Mesendoderm (in vitro differentiated cells): Measurements from ENCODE around the gene TMPRSS9.

Experiments used
- DNase-seq: peaks from one replicate; pipeline ENCODE4 v3.0.0; 2013
- H2AK5ac ChIP-seq: 2 replicates; pipeline ENCODE4 v1.6.1; 2013; ENCODE audit warnings: low read length, inconsistent platforms
- H2BK120ac ChIP-seq: 2 replicates; pipeline ENCODE4 v1.6.1; 2013; ENCODE audit warnings: low read depth, mild to moderate bottlenecking, low read length, moderate library complexity, mixed read lengths
- H2BK15ac ChIP-seq: replicated peaks from 2 replicates; pipeline ENCODE4 v1.6.1; 2013; ENCODE audit warnings: low read depth, mild to moderate bottlenecking, moderate library complexity
- H2BK5ac ChIP-seq: 2 replicates; pipeline ENCODE4 v1.6.1; 2013; ENCODE audit warnings: low read length, inconsistent platforms
- H3K18ac ChIP-seq: 2 replicates; pipeline ENCODE4 v1.6.1; 2013; ENCODE audit warnings: mild to moderate bottlenecking, low read length, mixed read lengths
- H3K23ac ChIP-seq: one replicate; pipeline ENCODE4 v1.6.1; 2013; ENCODE audit warnings: low read length
- H3K27ac ChIP-seq: 2 replicates; pipeline ENCODE4 v1.5.1; 2013; ENCODE audit warnings: low read depth, mild to moderate bottlenecking, inconsistent platforms, low read length, moderate library complexity
- H3K27me3 ChIP-seq: 2 replicates; pipeline ENCODE4 v1.6.1; 2013; ENCODE audit warnings: low read length, control low read depth, mild to moderate bottlenecking, inconsistent platforms; ENCODE audit not compliant: insufficient read depth, poor library complexity
- H3K36me3 ChIP-seq: 2 replicates; pipeline ENCODE4 v1.6.1; 2013; ENCODE audit warnings: low read length, inconsistent platforms; ENCODE audit not compliant: control insufficient read depth, insufficient read depth
- H3K4ac ChIP-seq: one replicate; pipeline ENCODE4 v1.6.1; 2013; ENCODE audit warnings: low read depth, mild to moderate bottlenecking, low read length, moderate library complexity
- H3K4me1 ChIP-seq: 2 replicates; pipeline ENCODE4 v1.6.1; 2013; ENCODE audit warnings: low read depth, low read length, inconsistent platforms; ENCODE audit not compliant: control insufficient read depth
- H3K4me2 ChIP-seq: 2 replicates; pipeline ENCODE4 v1.6.1; 2013; ENCODE audit warnings: low read length
- H3K4me3 ChIP-seq: 2 replicates; pipeline ENCODE4 v1.5.1; 2013; ENCODE audit warnings: mild to moderate bottlenecking, low read length
- H3K56ac ChIP-seq: one replicate; pipeline ENCODE4 v1.6.1; 2013; ENCODE audit warnings: low read length
- H3K79me1 ChIP-seq: 2 replicates; pipeline ENCODE4 v1.6.1; 2013; ENCODE audit warnings: low read length, inconsistent platforms
- H3K79me2 ChIP-seq: 2 replicates; pipeline ENCODE4 v1.6.1; 2013; ENCODE audit warnings: mild to moderate bottlenecking, low read length; ENCODE audit not compliant: control insufficient read depth, insufficient read depth
- H3K9ac ChIP-seq: 2 replicates; pipeline ENCODE4 v1.6.1; 2013; ENCODE audit warnings: low read length, inconsistent platforms
- H4K5ac ChIP-seq: one replicate; pipeline ENCODE4 v1.6.1; 2013; ENCODE audit warnings: low read length
- H4K8ac ChIP-seq: one replicate; pipeline ENCODE4 v1.6.1; 2013; ENCODE audit warnings: low read depth, mild to moderate bottlenecking, control low read depth, low read length, moderate library complexity
- WGBS: extraction: QIAGEN DNeasy Blood & Tissue Kit; methylation state at CpG from one replicate; pipeline ENCODE4 v1.1.7; 2013; ENCODE audit warnings: low lambda C conversion rate, missing lambda C conversion rate; ENCODE audit not compliant: insufficient coverage; ENCODE audit errors: extremely low coverage; 5-methylcytosine and 5-hydroxymethylcytosine counted together

Gene TMPRSS9

GRCh38 chr19:2421581-2422306 lies 61.7 kb downstream of the TMPRSS9 start:
- Histone ChIP-seq H3K9ac (no peak overlapping the region), H3K56ac (no peak overlapping the region), H4K8ac (no peak overlapping the region), H2BK5ac (no peak overlapping the region), H3K79me2 (peaks cover 12% of the 10 kb centered on the region), H2BK120ac (no peak overlapping the region), H3K27ac (no peak overlapping the region), H2BK15ac (no peak overlapping the region), H3K4ac (no peak overlapping the region), H3K79me1 (peaks cover 9% of the 10 kb centered on the region), H4K5ac (no peak overlapping the region), H3K4me1 (no peaks in the 10 kb centered on the region), H3K4me2 (no peak overlapping the region), H3K18ac (no peak overlapping the region), H2AK5ac (no peak overlapping the region), H3K23ac (no peak overlapping the region), H3K27me3 (no peaks in the 10 kb centered on the region), H3K36me3 (no peaks in the 10 kb centered on the region), H3K4me3 (no peak overlapping the region)
- no peak for DNase-seq
- WGBS = no CpG with 5 or more reads among the region's 23 CpGs

- Histone ChIP-seq H3K4me2 (no peak overlapping the region), H3K36me3 (no peaks in the 10 kb centered on the region), H3K79me2 (peaks cover 15% of the 10 kb centered on the region), H3K9ac (no peak overlapping the region), H3K27ac (no peak overlapping the region), H3K27me3 (no peaks in the 10 kb centered on the region), H2BK5ac (no peak overlapping the region), H3K4me1 (no peaks in the 10 kb centered on the region), H3K4me3 (no peak overlapping the region), H4K8ac (no peak overlapping the region), H3K4ac (no peak overlapping the region), H3K23ac (no peak overlapping the region), H2BK15ac (no peak overlapping the region), H2BK120ac (no peak overlapping the region), H3K56ac (no peak overlapping the region), H3K18ac (no peak overlapping the region), H3K79me1 (peaks cover 9% of the 10 kb centered on the region), H2AK5ac (no peak overlapping the region), H4K5ac (no peak overlapping the region)
- DNase-seq = no peak
- WGBS = no CpG with 5 or more reads among the region's 19 CpGs
These were observed 63.2 kb downstream of the TMPRSS9 start for GRCh38 chr19:2423071-2423914.

- Histone ChIP-seq H3K4me3 (no peak overlapping the region), H3K79me2 (peaks cover 15% of the 10 kb centered on the region), H4K5ac (no peak overlapping the region), H2BK5ac (no peak overlapping the region), H2BK120ac (no peak overlapping the region), H3K4me1 (no peaks in the 10 kb centered on the region), H2AK5ac (no peak overlapping the region), H3K23ac (no peak overlapping the region), H3K27me3 (no peaks in the 10 kb centered on the region), H4K8ac (no peak overlapping the region), H3K4me2 (no peak overlapping the region), H3K4ac (no peak overlapping the region), H3K79me1 (peaks cover 9% of the 10 kb centered on the region), H3K18ac (no peak overlapping the region), H3K56ac (peak overlapping the region; percentile 49), H2BK15ac (no peak overlapping the region), H3K36me3 (no peaks in the 10 kb centered on the region), H3K9ac (peak overlapping the region; percentile 54), H3K27ac (no peak overlapping the region)
- DNase-seq = no peak
- WGBS = no CpG with 5 or more reads among the region's 46 CpGs
These were observed 64.0 kb downstream of the TMPRSS9 start for GRCh38 chr19:2423915-2424685.

GRCh38 chr19:2424686-2425621 lies 64.9 kb downstream of the TMPRSS9 start:
- no peak overlapping the region for H2BK5ac ChIP-seq
- H2BK15ac ChIP-seq = no peak overlapping the region
- no peak overlapping the region for H2AK5ac ChIP-seq
- peak; percentile 84 for DNase-seq
- H3K27ac ChIP-seq = no peak overlapping the region
- peaks cover 15% of the 10 kb centered on the region for H3K79me2 ChIP-seq
- peaks cover under 1% of the 10 kb centered on the region for H3K36me3 ChIP-seq
- H3K9ac ChIP-seq = peak overlapping the region; percentile 87
- H3K27me3 ChIP-seq = no peaks in the 10 kb centered on the region
- no peak overlapping the region for H3K23ac ChIP-seq
- no CpG with 5 or more reads among the region's 101 CpGs for WGBS
- H3K4me2 ChIP-seq = peak overlapping the region; percentile 74
- peak overlapping the region; percentile 39 for H3K4me3 ChIP-seq
- H3K56ac ChIP-seq = peak overlapping the region; percentile 87
- H3K4me1 ChIP-seq = no peaks in the 10 kb centered on the region
- H4K8ac ChIP-seq = no peak overlapping the region
- no peak overlapping the region for H4K5ac ChIP-seq
- H3K18ac ChIP-seq = no peak overlapping the region
- no peak overlapping the region for H3K4ac ChIP-seq
- peaks cover 9% of the 10 kb centered on the region for H3K79me1 ChIP-seq
- H2BK120ac ChIP-seq = no peak overlapping the region
